Ishikawa (cell line): ENCODE results near the gene PRDX6.

Source experiments
- CEBPB ChIP-seq: IDR thresholded peaks from 2 replicates; pipeline ENCODE4 v1.6.1; 2012
- CREB1 ChIP-seq: IDR thresholded peaks from 2 replicates; pipeline ENCODE4 v1.6.1; 2012; ENCODE audit warnings: low read depth
- EGR1 ChIP-seq: IDR thresholded peaks from 2 replicates; pipeline ENCODE4 v1.6.1; 2012
- EP300 ChIP-seq: IDR thresholded peaks from 2 replicates; pipeline ENCODE4 v1.6.1; 2012; ENCODE audit warnings: borderline replicate concordance
- FOXM1 ChIP-seq: IDR thresholded peaks from 2 replicates; pipeline ENCODE4 v1.6.1; 2012; ENCODE audit warnings: low read depth, borderline replicate concordance
- NFIC ChIP-seq: IDR thresholded peaks from 2 replicates; pipeline ENCODE4 v1.6.1; 2012
- RAD21 ChIP-seq: IDR thresholded peaks from 2 replicates; pipeline ENCODE4 v1.6.1; 2012; ENCODE audit warnings: low read depth
- TAF1 ChIP-seq: IDR thresholded peaks from 2 replicates; pipeline ENCODE4 v1.6.1; 2012; ENCODE audit warnings: low read depth, mild to moderate bottlenecking
- TCF12 ChIP-seq: IDR thresholded peaks from 2 replicates; pipeline ENCODE4 v1.6.1; 2012; ENCODE audit warnings: low read depth
- TEAD4 ChIP-seq: IDR thresholded peaks from 2 replicates; pipeline ENCODE4 v1.6.1; 2012
- YY1 ChIP-seq: IDR thresholded peaks from 2 replicates; pipeline ENCODE4 v1.6.1; 2012; ENCODE audit warnings: low read depth
- ZBTB7A ChIP-seq: IDR thresholded peaks from 2 replicates; pipeline ENCODE4 v1.6.1; 2012; ENCODE audit warnings: low read depth
- TF ChIP-seq, protein P1 (sequence below): IDR thresholded peaks from 2 replicates; pipeline ENCODE4 v1.6.1; 2012; ENCODE audit warnings: low read depth, mild to moderate bottlenecking
- TF ChIP-seq, protein P2 (sequence below): IDR thresholded peaks from 2 replicates; pipeline ENCODE4 v1.6.1; 2012
- TF ChIP-seq, protein P3 (sequence below): IDR thresholded peaks from 2 replicates; pipeline ENCODE4 v1.6.1; 2012

Gene PRDX6

DNA sequence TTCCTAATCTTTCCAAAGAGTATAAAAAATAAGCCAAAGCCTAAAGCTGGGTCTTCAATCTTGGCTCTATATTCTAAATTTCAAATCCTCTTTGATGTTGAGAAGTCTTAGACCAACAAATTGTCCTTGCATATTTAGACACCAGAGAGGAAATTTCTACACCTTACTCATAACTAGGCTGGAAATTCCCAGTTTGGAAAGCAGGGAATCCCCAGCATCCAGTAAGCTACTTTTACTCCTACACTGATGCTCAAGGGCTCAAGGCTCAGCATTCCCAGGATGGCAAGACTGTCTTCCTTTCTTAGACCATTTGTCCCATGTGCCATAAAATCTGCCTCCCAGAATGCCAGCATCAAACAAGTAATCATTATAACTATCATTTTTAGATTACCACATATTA lies 28.3 kb downstream of the PRDX6 start:
- TF ChIP-seq TAF1: no peak
- no peak for TF ChIP-seq CEBPB
- TF ChIP-seq TCF12: no peak
- TF ChIP-seq EGR1: no peak
- TF ChIP-seq, protein P1, sequence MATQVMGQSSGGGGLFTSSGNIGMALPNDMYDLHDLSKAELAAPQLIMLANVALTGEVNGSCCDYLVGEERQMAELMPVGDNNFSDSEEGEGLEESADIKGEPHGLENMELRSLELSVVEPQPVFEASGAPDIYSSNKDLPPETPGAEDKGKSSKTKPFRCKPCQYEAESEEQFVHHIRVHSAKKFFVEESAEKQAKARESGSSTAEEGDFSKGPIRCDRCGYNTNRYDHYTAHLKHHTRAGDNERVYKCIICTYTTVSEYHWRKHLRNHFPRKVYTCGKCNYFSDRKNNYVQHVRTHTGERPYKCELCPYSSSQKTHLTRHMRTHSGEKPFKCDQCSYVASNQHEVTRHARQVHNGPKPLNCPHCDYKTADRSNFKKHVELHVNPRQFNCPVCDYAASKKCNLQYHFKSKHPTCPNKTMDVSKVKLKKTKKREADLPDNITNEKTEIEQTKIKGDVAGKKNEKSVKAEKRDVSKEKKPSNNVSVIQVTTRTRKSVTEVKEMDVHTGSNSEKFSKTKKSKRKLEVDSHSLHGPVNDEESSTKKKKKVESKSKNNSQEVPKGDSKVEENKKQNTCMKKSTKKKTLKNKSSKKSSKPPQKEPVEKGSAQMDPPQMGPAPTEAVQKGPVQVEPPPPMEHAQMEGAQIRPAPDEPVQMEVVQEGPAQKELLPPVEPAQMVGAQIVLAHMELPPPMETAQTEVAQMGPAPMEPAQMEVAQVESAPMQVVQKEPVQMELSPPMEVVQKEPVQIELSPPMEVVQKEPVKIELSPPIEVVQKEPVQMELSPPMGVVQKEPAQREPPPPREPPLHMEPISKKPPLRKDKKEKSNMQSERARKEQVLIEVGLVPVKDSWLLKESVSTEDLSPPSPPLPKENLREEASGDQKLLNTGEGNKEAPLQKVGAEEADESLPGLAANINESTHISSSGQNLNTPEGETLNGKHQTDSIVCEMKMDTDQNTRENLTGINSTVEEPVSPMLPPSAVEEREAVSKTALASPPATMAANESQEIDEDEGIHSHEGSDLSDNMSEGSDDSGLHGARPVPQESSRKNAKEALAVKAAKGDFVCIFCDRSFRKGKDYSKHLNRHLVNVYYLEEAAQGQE: no peak
- TF ChIP-seq EP300: no peak
- TF ChIP-seq CREB1: no peak
- TF ChIP-seq YY1: no peak
- TF ChIP-seq, protein P2, sequence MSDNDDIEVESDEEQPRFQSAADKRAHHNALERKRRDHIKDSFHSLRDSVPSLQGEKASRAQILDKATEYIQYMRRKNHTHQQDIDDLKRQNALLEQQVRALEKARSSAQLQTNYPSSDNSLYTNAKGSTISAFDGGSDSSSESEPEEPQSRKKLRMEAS: no peak

DNA sequence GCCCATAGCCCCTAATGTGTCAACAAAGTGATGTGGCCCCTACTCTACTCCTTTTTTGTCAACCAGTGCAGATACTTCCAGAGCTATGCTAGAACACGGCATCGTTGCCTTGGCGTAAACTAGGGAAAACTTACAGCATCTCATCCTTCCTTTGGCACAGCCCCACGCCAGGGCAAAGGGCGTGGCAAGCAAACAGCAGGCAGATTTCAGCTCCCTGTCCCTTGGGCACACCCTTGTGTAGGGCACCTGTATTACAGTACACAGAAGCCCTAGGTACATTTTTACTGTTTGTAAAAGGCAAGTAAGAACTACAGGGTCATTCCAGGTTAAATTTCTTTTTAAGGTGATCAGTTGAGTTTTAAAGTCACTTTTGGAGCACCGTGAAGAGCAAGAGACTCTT lies 29.3 kb downstream of the PRDX6 start:
- TF ChIP-seq, protein P1: no peak
- TF ChIP-seq RAD21: peak; percentile 78
- TF ChIP-seq YY1: 0 out of 2 replicates have a peak, but pooled peaks have one; percentile 11

DNA sequence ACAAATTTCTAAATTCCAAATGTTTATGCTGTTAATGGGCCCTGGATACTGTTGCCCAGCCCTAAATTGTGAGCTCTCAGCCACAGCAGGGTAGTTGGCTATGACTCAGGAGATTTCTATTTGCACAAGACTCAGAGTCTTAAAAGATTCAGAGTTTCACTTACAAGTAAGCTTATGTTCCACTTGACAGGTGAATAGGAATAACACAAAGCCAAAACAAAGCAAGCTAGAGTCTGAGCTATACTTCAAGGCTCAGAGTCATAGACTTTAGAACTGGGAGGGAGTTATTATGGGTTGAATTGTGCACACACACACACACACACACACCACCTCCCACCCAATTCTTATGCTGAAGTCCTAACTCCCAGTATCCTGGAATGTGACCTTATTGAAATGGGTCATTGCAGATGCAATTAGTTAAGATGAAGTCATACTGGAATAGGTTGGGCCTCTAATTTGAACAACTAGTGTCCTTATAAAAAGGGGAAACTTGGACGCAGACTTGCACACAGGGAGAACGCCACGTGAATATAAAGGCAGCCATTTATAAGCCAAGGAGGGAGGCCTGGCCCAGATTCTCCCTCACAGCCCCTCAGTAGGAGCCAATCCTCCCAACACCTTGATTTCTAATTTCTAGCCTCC lies 30.2 kb downstream of the PRDX6 start:
- TF ChIP-seq, protein P1: no peak
- no peak for TF ChIP-seq RAD21
- 0 out of 2 replicates have a peak, but pooled peaks have one; percentile 9 for TF ChIP-seq CEBPB
- peak; percentile 82 for TF ChIP-seq NFIC
- no peak for TF ChIP-seq TAF1
- no peak for TF ChIP-seq EGR1
- TF ChIP-seq, protein P3, sequence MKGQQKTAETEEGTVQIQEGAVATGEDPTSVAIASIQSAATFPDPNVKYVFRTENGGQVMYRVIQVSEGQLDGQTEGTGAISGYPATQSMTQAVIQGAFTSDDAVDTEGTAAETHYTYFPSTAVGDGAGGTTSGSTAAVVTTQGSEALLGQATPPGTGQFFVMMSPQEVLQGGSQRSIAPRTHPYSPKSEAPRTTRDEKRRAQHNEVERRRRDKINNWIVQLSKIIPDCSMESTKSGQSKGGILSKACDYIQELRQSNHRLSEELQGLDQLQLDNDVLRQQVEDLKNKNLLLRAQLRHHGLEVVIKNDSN: no peak
- TF ChIP-seq, protein P2: peak; percentile 50
- TF ChIP-seq YY1: no peak
- peak; percentile 31; the same call in 1 of the 2 replicates for TF ChIP-seq FOXM1
- TF ChIP-seq ZBTB7A: no peak
- TF ChIP-seq TEAD4: peak; percentile 87
- no peak for TF ChIP-seq CREB1
- TF ChIP-seq EP300: peak; percentile 21; the same call in 1 of the 2 replicates
- TF ChIP-seq TCF12: peak; percentile 43

DNA sequence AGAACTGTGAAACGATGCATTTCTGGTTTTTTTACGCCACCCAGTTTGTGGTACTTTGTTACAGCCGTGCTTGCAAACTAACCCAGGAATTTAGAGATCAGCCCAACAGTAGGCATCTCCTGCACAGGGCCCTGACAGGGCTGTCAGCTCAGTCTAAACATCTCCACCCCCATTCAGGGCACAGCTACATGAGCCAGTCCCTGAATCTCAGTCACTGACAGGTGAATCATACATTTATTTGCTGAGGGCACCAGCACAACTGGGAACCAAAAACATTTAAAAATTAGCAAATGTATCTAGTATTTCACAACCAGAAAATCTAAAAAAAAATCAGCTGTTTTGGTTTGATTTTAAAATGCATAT lies 30.7 kb downstream of the PRDX6 start:
- TF ChIP-seq, protein P2: peak; percentile 20; the same call in 1 of the 2 replicates
- TF ChIP-seq, protein P3: no peak

DNA sequence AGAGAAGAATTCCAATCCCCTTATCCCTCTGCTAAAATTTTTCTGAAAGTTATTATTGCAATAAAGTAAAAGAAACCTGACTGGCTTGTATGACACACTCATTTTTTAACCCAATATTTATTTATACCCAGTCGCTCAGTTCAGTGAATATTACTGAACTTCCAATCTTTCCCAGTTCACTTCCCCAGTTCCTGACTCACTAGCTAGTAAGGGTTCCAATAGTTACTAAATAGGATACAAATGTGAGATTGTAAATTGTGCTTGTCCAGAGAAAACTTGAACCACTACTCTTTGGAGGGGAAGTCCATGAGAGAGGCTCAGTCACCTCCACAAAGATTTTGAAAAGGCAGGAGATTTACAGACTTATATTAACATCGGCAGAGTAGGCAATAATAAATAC lies 31.4 kb downstream of the PRDX6 start:
- TF ChIP-seq, protein P1: no peak
- TF ChIP-seq, protein P3: no peak
- TF ChIP-seq, protein P2: no peak
- no peak for TF ChIP-seq TEAD4
- no peak for TF ChIP-seq TCF12
- TF ChIP-seq NFIC: no peak
- TF ChIP-seq ZBTB7A: no peak
- TF ChIP-seq EGR1: no peak
- TF ChIP-seq YY1: no peak
- no peak for TF ChIP-seq FOXM1
- no peak for TF ChIP-seq CEBPB
- TF ChIP-seq EP300: no peak
- no peak for TF ChIP-seq RAD21
- TF ChIP-seq CREB1: no peak
- TF ChIP-seq TAF1: no peak
